Hepatocyte (in vitro differentiated cells): Measurements from ENCODE around the gene MMP10.

Experiments
- EZH2 ChIP-seq: fragments of 200-600 bp; sonication (generic); IDR thresholded peaks from 2 replicates; pipeline ENCODE4 v1.6.1; 2016; ENCODE audit warnings: antibody characterized with exemption, mild to moderate bottlenecking, borderline replicate concordance
- EZH2phosphoT487 ChIP-seq: fragments of 200-600 bp; sonication (generic); IDR thresholded peaks from one replicate; pipeline ENCODE4 v1.6.1; 2018; ENCODE audit warnings: antibody characterized with exemption, mild to moderate bottlenecking, low read depth, moderate library complexity; ENCODE audit not compliant: unreplicated experiment, severe bottlenecking
- TF ChIP-seq, protein P1 (sequence below): fragments of 200-600 bp; sonication (generic); IDR thresholded peaks from 2 replicates; pipeline ENCODE4 v1.5.1; 2016; ENCODE audit warnings: antibody characterized with exemption, mild to moderate bottlenecking; ENCODE audit not compliant: poor library complexity

DNA sequence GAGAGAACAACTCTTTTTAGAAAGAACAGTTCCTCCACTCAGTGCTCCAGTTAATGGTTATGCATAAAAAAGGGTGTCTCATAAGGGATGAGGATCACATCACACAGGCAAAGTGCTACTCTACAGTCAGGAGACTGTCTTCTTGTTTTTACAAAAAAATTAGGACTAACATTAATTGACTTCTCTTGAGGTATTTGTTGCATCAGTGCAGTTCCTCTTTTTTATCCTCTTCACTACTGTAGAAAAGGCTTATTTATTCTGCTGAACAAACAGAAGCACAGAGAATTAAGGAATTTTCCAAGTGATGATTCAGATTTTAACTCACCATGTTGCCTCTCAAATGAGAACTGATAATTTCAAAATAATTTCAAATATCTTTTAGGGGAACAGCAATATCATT, 57.6 kb downstream of the MMP10 start:
- TF ChIP-seq, protein P1, sequence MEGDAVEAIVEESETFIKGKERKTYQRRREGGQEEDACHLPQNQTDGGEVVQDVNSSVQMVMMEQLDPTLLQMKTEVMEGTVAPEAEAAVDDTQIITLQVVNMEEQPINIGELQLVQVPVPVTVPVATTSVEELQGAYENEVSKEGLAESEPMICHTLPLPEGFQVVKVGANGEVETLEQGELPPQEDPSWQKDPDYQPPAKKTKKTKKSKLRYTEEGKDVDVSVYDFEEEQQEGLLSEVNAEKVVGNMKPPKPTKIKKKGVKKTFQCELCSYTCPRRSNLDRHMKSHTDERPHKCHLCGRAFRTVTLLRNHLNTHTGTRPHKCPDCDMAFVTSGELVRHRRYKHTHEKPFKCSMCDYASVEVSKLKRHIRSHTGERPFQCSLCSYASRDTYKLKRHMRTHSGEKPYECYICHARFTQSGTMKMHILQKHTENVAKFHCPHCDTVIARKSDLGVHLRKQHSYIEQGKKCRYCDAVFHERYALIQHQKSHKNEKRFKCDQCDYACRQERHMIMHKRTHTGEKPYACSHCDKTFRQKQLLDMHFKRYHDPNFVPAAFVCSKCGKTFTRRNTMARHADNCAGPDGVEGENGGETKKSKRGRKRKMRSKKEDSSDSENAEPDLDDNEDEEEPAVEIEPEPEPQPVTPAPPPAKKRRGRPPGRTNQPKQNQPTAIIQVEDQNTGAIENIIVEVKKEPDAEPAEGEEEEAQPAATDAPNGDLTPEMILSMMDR = no peak
- TF ChIP-seq EZH2 (no peak), EZH2phosphoT487 (no peak)
